Breast epithelium (tissue), 3 donors: ENCODE data around the gene MYBPH.

ENCODE experiments used
- POLR2A ChIP-seq: fragments of 450-650 bp; IDR thresholded peaks from one replicate; pipeline ENCODE4 v1.6.1; 2016; ENCODE audit warnings: antibody characterized with exemption, mild to moderate bottlenecking, moderate library complexity
- POLR2AphosphoS5 ChIP-seq, 3 donors: sonication (generic); formaldehyde crosslinking; IDR thresholded peaks; one replicate each; pipeline ENCODE4 v1.6.1; 2017; ENCODE audit warnings: antibody characterized with exemption in 3 of 3
- TF ChIP-seq, protein P1 (sequence below), 3 donors: fragments of 450-650 bp; IDR thresholded peaks; one replicate each; pipeline ENCODE4 v1.5.1; 2016 to 2017; ENCODE audit warnings: antibody characterized with exemption in 3 of 3, mild to moderate bottlenecking in 3 of 3, moderate library complexity in 3 of 3

DNA sequence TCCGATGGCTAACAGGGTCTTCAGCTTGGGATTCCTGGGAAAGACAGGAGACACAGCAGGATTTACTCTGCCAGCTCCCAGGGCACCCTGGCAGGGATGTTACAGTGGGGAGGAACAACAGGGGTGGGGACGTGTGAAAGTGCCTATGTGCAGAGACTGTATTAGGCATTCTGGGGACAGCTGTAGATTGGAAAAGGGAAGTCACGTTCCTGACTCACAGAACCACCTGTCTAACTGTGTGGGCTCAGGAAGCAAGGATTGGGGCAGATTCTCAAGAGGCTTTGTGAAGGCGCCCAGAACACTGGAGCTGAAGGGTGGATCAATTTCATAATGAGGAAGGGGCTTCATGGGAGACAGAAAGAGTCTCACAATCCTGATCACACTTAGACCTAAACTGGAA, 49.4 kb upstream of the MYBPH start:
- TF ChIP-seq POLR2AphosphoS5 (IDR thresholded peaks at IDR 0.05) = no peak
- TF ChIP-seq POLR2A = no peak
- TF ChIP-seq, protein P1, sequence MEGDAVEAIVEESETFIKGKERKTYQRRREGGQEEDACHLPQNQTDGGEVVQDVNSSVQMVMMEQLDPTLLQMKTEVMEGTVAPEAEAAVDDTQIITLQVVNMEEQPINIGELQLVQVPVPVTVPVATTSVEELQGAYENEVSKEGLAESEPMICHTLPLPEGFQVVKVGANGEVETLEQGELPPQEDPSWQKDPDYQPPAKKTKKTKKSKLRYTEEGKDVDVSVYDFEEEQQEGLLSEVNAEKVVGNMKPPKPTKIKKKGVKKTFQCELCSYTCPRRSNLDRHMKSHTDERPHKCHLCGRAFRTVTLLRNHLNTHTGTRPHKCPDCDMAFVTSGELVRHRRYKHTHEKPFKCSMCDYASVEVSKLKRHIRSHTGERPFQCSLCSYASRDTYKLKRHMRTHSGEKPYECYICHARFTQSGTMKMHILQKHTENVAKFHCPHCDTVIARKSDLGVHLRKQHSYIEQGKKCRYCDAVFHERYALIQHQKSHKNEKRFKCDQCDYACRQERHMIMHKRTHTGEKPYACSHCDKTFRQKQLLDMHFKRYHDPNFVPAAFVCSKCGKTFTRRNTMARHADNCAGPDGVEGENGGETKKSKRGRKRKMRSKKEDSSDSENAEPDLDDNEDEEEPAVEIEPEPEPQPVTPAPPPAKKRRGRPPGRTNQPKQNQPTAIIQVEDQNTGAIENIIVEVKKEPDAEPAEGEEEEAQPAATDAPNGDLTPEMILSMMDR (IDR thresholded peaks at IDR 0.05) = no peak
